Fibroblast of peridontal ligament (primary cell): ENCODE results near the gene CGNL1.

ENCODE experiments used
- DNase-seq: peaks from one replicate; pipeline ENCODE4 v3.0.0-alpha.2; 2010; ENCODE audit errors: extremely low read depth

CGNL1 gene

GRCh38 chr15:57353317-57353804 is 22.9 kb upstream of the CGNL1 start:
- no peak for DNase-seq

GRCh38 chr15:57354436-57355123 is 21.7 kb upstream of the CGNL1 start:
- DNase-seq, result no peak

- DNase-seq, result no peak
Measured at GRCh38 chr15:57355259-57355658, 21.0 kb upstream of the CGNL1 start.

- no peak for DNase-seq
Measured at GRCh38 chr15:57356178-57356577, 20.1 kb upstream of the CGNL1 start.

- DNase-seq, result peak; percentile 24
Measured at GRCh38 chr15:57356636-57357035, 19.7 kb upstream of the CGNL1 start.

GRCh38 chr15:57357799-57358198 is 18.5 kb upstream of the CGNL1 start:
- DNase-seq, result no peak

- DNase-seq, result no peak
Measured at GRCh38 chr15:57358571-57358970, 17.7 kb upstream of the CGNL1 start.

GRCh38 chr15:57363661-57364060 is 12.6 kb upstream of the CGNL1 start:
- DNase-seq, result no peak

- peak; percentile 34 for DNase-seq
Measured at GRCh38 chr15:57364282-57365007, 11.9 kb upstream of the CGNL1 start.

- no peak for DNase-seq
Measured at GRCh38 chr15:57367556-57367955, 8.7 kb upstream of the CGNL1 start.

- DNase-seq, result no peak
Measured at GRCh38 chr15:57370929-57371328, 5.4 kb upstream of the CGNL1 start.

GRCh38 chr15:57373251-57373881 is 2.9 kb upstream of the CGNL1 start:
- no peak for DNase-seq

GRCh38 chr15:57373882-57374276 is 2.4 kb upstream of the CGNL1 start:
- no peak for DNase-seq

GRCh38 chr15:57376696-57377477 is 582 bp downstream of the CGNL1 start:
- no peak for DNase-seq

- DNase-seq, result no peak
Measured at GRCh38 chr15:57377478-57377847, 1.2 kb downstream of the CGNL1 start.

- DNase-seq, result no peak
Measured at GRCh38 chr15:57379487-57379886, 3.2 kb downstream of the CGNL1 start.

- DNase-seq, result no peak
Measured at GRCh38 chr15:57380854-57381253, 4.5 kb downstream of the CGNL1 start.

GRCh38 chr15:57382215-57382614 is 5.9 kb downstream of the CGNL1 start:
- no peak for DNase-seq

GRCh38 chr15:57382969-57383368 is 6.7 kb downstream of the CGNL1 start:
- no peak for DNase-seq

- DNase-seq, result no peak
Measured at GRCh38 chr15:57384024-57384423, 7.7 kb downstream of the CGNL1 start.

- DNase-seq, result no peak
Measured at GRCh38 chr15:57384816-57385215, 8.5 kb downstream of the CGNL1 start.

- DNase-seq, result no peak
Measured at GRCh38 chr15:57385923-57386390, 9.7 kb downstream of the CGNL1 start.
